Medulla oblongata (tissue), 1 donor: ENCODE results near the gene SCGB1C2.

Experiments used
- DNase-seq: peaks from one replicate; pipeline ENCODE4 v3.0.0-alpha.2; 2015; ENCODE audit errors: extremely low spot score

SCGB1C2 gene

DNA sequence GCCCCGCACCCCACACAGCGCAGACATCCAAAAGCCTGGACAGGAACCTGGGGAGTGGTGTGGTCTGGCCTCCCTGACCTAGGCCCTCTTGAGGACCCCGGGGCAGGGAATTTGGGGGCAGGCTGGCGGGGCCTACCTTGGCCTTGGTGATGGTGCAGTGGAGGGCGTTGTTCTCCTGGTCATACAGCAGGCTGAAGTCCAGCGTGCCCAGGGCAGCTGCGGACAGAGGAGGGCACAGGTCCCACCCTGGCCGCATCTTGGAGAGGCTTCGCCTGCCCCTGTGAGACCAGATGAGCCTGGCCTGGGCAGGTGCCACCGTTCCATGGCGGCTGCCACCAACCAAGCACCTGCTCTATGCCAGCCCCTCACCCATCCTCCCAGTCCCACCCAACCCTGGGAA, 35.0 kb downstream of the SCGB1C2 start:
- no peak for DNase-seq

DNA sequence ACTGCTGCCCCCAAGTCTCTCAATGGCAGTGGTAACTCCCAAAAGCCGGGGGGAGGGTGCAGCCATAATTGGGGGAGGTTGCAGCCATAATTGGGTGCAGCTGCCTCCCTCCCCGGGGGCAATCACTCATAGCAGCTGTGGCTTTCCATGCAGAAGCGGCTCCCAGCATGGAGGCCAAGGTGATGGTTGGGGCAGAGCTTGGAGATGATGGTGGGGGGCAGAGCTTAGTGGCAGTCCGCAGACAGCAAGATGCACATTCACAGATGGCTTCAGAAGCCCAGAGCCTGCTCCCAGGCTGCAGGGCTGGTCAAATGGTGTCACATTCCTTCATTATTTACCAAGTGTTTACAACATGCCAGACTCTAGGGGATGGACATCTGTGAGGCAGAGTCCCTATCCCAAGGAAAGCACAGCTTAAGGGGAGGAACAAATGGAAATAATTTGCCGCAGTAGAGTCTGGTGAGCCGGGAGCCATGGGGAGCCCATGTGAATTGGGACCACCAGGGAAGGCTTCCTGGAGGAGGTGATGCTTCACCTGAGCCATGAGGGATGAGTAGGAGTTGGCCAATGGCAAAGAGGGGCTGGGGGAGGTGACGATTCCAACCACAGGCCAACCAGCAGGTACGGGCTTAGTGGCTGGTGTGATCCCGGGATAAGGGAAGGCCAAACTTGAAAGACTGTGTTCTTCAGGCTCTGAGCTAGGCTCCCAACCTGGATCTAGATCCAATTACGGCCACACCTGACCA, 36.0 kb downstream of the SCGB1C2 start:
- DNase-seq = no peak

DNA sequence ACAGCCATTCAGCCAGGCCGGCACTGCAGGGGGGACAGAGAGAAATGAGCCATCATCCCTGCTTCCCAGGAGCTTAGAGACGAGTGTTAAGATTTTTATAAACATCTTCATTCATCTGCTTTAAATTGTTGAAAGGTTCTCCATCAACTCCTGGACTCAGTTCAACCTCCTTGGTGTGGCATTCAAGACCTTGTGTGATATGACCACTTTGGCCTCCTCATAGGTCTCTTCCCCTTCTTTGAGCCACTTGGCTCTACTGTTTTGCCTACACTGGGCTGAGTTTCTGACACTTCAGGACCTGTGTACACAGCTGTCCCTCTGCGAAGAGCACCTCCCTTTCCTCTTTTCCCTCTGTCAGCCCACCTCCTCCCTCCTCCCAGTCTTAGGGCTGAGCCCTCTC, 39.8 kb downstream of the SCGB1C2 start:
- DNase-seq = no peak

DNA sequence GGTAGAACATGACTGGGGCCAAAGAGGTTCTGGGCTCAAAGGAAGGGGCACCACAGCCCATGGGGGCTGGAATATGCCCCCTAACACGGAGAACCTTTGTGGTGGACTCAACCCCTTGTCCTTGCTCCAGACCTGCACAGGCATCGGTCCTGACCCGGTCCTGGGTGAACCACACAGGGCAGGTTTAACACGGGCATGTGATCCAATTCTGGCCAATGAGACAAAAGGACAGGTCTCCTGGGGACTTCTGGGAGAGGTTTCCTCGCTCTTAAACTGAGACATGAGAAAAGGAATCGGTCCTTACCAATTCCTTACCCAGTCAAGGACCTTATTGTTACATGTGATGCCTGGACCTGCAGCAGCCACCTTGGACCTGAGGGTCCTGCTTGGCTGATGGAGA, 40.4 kb downstream of the SCGB1C2 start:
- no peak for DNase-seq

DNA sequence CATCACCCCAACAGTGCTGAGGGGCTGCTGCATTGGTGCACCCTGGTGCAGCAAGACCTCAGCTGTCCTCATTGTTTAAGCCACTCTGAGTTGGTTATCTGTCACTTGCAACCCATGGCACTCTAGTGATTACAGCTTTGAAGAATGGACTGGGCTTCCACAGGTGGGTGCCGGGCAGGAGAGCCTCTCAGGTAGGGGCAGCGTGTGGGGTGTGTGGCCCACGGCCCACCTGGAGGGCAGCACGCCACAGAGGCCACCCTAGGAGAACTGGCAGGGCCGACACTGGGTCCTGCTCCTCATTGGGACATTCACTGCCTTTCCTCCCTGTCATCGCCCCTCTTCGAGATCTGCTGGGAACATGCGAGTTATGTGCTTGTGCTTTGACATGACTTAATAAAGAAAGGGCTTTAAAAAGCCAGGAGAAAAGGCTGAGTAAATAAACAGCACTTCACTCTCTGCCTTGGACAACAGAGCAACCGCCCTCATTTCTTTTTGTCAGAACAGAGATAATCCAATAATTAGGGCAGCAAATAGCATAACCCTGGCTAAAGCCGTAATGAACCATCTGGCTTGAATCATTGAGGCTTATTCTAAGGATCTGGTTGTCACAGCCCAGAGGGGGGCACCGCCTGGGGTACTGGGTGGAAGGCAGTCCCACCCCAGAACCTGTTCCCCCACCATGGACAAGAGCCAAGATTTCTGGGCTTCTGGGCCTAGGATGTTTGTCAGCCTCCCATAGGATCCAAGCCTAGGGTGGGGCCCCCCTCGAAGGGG, 41.1 kb downstream of the SCGB1C2 start:
- DNase-seq = no peak

DNA sequence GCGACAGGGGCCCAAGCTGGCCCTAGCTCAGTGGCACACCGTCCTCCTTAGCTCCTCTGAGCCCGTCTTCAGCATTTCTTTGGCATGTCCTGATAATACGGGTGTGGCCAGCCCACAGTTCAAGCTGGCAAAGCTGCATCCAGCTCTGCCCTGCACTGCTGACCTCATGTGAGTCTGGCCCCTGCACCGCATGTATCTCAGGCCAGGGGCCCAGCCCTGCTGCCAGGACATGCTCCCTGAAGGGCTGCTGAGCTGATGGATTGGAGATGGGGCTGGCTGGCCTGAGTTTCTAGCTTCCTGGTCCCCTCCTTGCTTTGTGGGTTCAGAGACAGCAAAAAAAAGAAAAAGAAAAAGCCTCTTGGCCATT, 41.7 kb downstream of the SCGB1C2 start:
- DNase-seq = no peak

DNA sequence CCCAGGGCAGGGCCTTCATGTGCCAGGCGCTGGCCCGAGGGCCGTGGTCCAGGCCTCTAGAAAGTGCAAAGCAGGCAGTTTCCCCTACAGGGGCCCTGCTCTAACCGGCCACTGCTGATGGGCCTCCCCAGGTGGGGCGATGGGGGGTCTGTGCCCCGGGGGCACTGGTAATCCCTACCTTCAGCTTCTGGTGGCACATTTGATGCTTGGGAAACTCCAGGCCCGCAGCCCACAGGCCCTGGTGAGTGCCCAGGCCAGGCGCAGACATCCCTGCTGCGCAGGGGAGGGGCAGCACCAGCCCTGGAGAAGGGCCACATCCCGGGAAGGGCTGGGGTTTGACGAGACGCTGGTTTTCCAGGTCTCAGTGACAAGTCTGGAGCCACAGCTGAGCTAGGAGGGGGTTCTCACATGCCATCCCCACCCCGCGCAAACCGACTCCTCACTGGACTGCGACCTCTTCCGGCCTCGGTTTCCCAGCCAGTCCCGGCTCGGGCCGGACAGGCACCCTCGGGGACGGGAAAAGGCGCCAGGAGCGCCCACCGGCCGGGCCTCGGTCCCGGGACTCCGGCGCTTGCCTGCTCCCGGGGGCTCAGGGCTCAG, 42.5 kb downstream of the SCGB1C2 start:
- DNase-seq = no peak

DNA sequence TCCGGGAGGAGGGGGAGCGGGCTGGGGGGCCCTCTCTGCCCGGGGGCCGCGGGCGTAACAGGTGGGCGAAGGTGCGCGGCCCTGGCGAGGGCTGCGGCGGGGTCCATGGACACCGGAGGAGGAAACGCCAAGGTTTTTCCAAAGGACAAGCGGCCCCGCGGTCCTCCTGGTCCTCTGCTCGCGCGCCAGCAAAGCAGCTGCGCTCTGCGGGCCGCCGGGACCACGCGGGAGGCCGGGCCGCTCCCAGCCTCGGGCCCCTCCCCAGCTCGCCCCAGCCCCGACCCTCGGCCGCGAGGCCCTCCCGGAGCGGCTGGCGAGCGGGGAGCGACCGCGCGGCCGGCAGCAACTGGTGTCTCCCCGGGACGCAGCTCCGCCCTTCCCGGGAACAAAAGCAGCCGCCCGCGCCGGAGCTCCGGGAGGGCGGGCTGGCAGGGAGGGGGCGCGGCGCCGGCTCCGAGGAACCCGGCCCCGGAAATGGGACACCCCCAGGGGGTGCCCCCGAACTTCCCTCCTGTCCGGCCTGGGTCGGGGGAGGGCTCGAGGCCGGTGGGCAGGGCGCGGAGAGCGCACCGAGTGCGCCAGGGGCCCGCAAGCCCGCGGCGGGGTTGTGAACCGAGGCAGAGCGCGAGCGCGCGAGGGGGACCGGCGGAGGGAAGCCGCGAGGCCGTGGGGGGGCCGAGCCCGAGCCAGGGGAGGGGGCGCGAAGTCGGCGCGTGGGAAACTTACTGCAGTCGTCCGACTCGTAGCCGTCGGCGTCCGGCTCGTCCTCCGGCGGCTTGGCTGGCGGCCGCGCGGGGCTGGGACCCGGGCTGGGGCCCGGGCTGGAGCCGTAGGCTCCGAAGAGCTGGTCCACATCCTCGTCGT, 43.2 kb downstream of the SCGB1C2 start:
- DNase-seq = no peak

DNA sequence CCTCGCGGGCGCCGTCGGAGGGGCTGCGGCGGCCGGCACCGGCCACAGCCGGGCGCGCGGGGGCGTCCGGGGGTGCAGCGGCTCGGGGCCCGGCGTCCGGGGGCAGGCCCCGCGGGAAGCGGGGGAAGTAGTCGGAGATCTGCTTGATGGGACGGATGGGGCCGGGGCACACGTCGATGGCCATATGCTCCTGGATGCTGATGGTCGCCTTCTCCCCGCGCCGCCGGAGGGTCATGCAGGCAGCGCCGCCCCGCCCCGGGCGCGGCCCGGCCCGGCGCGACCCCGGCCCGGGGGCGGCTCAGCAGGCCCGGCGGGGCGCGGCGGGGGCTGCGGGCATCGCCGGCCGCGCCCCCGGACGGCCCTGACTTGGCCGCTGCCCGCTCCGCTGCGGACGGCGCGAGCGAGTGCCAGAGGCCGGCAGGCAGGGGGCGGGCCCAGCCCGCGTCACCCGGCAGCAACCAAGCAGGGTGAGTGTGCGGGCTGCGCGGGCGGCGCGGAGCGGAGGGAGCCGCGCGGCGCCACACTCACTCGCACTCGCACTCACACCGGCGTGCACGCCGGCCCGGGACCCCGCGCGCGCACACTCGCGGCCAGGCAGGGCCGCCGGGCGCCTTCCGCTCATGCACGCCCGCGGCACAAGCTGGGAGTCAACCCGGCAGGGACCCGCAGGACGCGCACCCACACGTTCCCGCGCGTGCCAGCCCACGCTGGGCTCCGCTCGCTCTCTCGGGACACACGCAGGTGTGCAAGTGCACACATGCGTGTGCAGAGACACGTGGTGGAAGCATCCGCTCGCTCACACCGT, 44.1 kb downstream of the SCGB1C2 start, which contains the start of gene DOC2B:
DOC2B (minus strand) TSS at position 406 of the 805 bp plus-strand sequence; CDS start at position 235, 171 bp downstream.
- no peak for DNase-seq

DNA sequence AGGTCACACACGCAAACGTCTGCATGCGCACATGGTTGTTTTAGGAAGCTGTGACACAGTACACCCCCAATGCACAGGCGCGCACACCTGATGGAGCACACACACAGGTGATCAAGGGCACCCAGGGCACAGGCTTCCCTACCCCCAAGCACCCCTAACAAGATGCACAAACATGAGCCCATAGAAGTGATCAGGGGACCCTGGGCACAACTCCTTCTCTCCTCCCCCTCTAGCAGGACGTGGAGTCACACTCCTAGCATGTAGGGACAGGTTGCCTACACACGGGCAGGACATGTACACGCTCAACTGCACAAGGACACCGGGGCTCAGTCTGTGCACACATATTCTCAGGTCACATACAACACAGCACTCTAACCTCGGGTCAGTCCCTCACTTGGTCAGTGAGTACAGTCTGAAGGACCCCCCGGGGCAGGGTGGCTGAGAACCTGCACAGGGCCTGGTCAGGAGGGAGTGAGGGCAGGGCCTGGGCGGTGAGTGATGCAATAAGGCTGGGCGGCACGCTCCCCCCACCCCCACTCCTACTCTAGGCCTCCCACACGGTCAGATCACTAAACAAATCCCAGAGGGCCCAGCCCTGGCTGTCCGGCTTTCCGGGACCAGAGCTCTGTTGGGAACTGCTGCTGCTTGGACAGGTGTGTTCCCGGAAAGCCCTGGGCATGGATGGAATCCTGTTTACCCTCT, 44.8 kb downstream of the SCGB1C2 start:
- no peak for DNase-seq

DNA sequence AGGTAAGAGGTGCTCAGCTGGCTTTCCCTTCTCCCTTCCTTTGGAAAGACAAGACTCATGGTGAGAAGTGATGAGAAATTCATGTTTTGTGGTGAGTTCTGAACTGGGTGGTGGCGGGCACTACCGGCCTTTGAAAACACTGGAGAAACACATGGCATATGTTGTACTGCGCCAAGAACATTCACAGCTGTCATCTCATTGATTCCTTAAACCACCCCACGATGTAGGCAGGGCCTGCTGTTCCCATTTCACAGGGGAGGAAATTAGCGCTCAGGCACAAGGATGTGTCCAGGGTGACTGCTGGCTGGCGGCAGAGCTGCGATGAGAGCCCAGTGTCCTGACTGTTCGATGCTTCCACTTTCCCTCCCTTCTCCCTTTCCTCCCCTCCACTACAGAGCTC, 45.7 kb downstream of the SCGB1C2 start:
- no peak for DNase-seq

DNA sequence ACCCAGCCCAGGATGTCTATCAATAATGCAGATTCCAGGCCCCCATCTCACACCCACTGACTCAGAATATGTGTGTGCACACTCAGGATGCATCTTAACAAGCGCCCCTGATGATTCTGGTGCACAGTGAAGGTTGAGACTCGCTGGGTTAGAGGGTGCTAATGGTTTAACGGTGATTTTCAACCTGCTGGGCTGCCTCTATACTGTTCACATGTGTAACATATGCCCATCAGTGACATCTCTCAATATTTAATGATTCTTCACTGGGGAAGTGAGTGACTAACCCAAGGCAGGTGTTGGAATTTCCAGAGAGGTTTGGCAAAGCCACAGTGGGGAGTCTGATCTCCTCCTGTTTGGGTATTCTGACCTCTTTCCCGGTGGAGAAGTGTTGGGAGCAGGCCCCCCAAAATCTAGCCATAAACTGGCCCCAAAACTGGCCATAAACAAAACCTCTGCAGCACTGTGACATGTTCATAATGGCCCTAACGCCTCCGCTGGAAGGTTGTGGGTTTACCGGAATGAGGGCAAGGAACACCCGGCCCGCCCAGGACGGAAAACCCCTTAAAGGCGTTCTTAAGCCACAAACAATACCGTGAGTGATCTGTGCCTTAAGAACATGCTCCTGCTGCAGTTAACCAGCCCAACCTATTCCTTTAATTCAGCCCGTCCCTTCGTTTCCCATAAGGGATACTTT, 48.2 kb downstream of the SCGB1C2 start:
- DNase-seq = no peak

DNA sequence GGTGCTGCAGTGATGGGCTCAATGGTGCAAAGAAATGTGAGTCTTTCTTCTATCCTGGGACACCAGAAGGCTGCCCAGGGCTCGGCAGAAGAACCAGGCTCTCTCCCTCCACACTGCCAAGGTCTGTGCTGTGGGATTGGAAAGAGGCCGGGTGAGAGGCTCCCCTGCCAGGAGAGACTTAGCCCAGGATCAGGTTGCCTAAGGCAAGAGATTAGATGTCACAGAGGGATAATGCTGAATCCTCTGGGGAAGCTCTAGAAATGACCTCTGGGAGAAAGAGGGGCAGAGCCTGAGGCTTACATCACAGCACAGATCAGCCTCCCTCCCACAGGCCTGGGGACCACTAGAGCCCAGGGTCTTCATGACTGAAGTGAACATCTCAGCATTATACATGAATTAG, 49.8 kb downstream of the SCGB1C2 start:
- no peak for DNase-seq
